ENCODE results near the gene LGALS7. TPM values are rescaled to one million over a fixed set of nuclear protein-coding genes. Genes with fewer than 3 reads are reported as not detected.

LGALS7 gene
- total RNA-seq, 2 donors from 2014 or later, result not detected

Other genes with a start within 250 kb of the LGALS7 start
- gene MAP4K1, start 155.6 kb downstream of the LGALS7 start, total RNA-seq, result 1 to 10 TPM; 2.7 to 5.5 TPM
- gene EIF3K, start 154.3 kb downstream of the LGALS7 start, total RNA-seq, result 100 to 1,000 TPM; 170 to 191 TPM
- 100 to 1,000 TPM; 661 to 878 TPM for gene ACTN4, start 125.9 kb downstream of the LGALS7 start, total RNA-seq
- gene CAPN12, start 29.0 kb downstream of the LGALS7 start, total RNA-seq, result 1 to 10 TPM; 1.9 to 2.9 TPM
- not detected for gene LGALS7B, start 15.7 kb upstream of the LGALS7 start, total RNA-seq
- gene LGALS4, start 39.4 kb upstream of the LGALS7 start, total RNA-seq, result under 1 TPM in 1 of 2 donors, not detected in 1; 0.86 TPM
- 100 to 1,000 TPM; 100 to 158 TPM for gene ECH1, start 58.3 kb upstream of the LGALS7 start, total RNA-seq
- 100 to 1,000 TPM; 191 to 194 TPM for gene HNRNPL, start 76.5 kb upstream of the LGALS7 start, total RNA-seq
- 1 to 10 TPM; 5.8 to 6.1 TPM for gene RINL, start 104.8 kb upstream of the LGALS7 start, total RNA-seq
- 10 to 100 TPM; 41.7 to 48.1 TPM for gene SIRT2, start 126.1 kb upstream of the LGALS7 start, total RNA-seq
- gene NFKBIB, start 126.5 kb upstream of the LGALS7 start, total RNA-seq, result 10 to 100 TPM; 19.3 to 23.1 TPM
- gene CCER2, start 138.7 kb upstream of the LGALS7 start, total RNA-seq, result under 1 TPM; 0.24 to 0.37 TPM
- gene SARS2, start 157.2 kb upstream of the LGALS7 start, total RNA-seq, result 1 to 10 TPM; 8.2 to 9.5 TPM
- gene MRPS12, start 157.4 kb upstream of the LGALS7 start, total RNA-seq, result 10 to 100 TPM; 17.8 to 21.4 TPM
- gene FBXO17, start 202.2 kb upstream of the LGALS7 start, total RNA-seq, result 10 to 100 TPM; 17.4 to 23.0 TPM